K562 (cell line): ENCODE data around the gene EFEMP2. TPM values are rescaled to one million over a fixed set of nuclear protein-coding genes. Genes with fewer than 3 reads are reported as not detected.
A peak's percentile ranks its signal among the peaks of the same experiment; 100 is the strongest.

Experiments used
- CHD7 ChIP-seq: fragments of 200-600 bp; sonication (generic); IDR thresholded peaks from one replicate; pipeline ENCODE4 v1.6.1; 2012; ENCODE audit warnings: mild to moderate bottlenecking, low read depth, low read length, inconsistent platforms
- HIVEP1 ChIP-seq: fragments of 250-450 bp; sonication (Bioruptor Pico); IDR thresholded peaks from 2 replicates; pipeline ENCODE4 v1.4.0; 2020; ENCODE audit warnings: mild to moderate bottlenecking
- HOMEZ ChIP-seq: fragments of 250-450 bp; sonication (Bioruptor Pico); IDR thresholded peaks from 2 replicates; pipeline ENCODE4 v1.4.0; 2020; ENCODE audit warnings: mild to moderate bottlenecking, moderate library complexity
- MYNN ChIP-seq, 2 experiments: sonication (generic); formaldehyde crosslinking in 1 of 2; IDR thresholded peaks; 2 replicates each; pipeline versions ENCODE4 v1.5.0 to v1.6.1; 2016 to 2020; ENCODE audit warnings: antibody characterized with exemption in 1 of 2, missing genetic modification reagents in 1 of 2
- PHB ChIP-seq: fragments of 250-450 bp; sonication (Bioruptor Pico); IDR thresholded peaks from 2 replicates; pipeline ENCODE4 v1.5.0; 2021
- RB1 ChIP-seq: fragments of 450-650 bp; IDR thresholded peaks from 2 replicates; pipeline ENCODE4 v1.6.1; 2017; ENCODE audit warnings: low read depth, mild to moderate bottlenecking
- ZFP30 ChIP-seq: fragments of 250-450 bp; sonication (Bioruptor Pico); IDR thresholded peaks from 2 replicates; pipeline ENCODE4 v1.8.0; 2022; ENCODE audit warnings: moderate library complexity, mild to moderate bottlenecking, inconsistent platforms, borderline replicate concordance
- ZMIZ1 ChIP-seq, 2 experiments: fragments of 150-350 bp in 1 of 2; IDR thresholded peaks; 2 replicates each; pipeline ENCODE4 v1.6.1; 2012 to 2016; ENCODE audit warnings: low read depth in 2 of 2, low read length in 2 of 2, mild to moderate bottlenecking in 1 of 2, moderate library complexity in 1 of 2
- ZNF253 ChIP-seq: fragments of 250-450 bp; sonication (Bioruptor Pico); conservative IDR thresholded peaks from 2 replicates; pipeline ENCODE4 v1.6.1; 2021; ENCODE audit warnings: mild to moderate bottlenecking
- ZNF668 ChIP-seq: fragments of 250-450 bp; sonication (Bioruptor Pico); IDR thresholded peaks from 2 replicates; pipeline ENCODE4 v1.8.0; 2022; ENCODE audit warnings: mild to moderate bottlenecking, inconsistent platforms
- polyA plus RNA-seq, 8 experiments: library from polyadenylated mRNA; depleted of rRNA in 4 of 8; stranded (reverse) in 5 of 8; unstranded in 3 of 8; fragments of >200 nt; fragmentation: Nextera tagmentation in 2 of 8; fragmentation: Illumina TruSeq in 1 of 8; extraction: Ambion mirVana in 2 of 8; extraction: Trizol in 1 of 8; gene quantifications; 2 replicates each; pipeline versions ENCODE4 v1.2.1 to v1.2.3, GENCODE V29; 2011 to 2014; ENCODE audit warnings: inconsistent platforms in 1 of 8, missing spikeins in 1 of 8
- total RNA-seq, 7 experiments: library from RNA; depleted of rRNA in 6 of 7; stranded (reverse); fragments of >200 nt in 6 of 7; fragmentation: Illumina TruSeq in 2 of 7; extraction: Trizol in 2 of 7; gene quantifications; 2 replicates each; pipeline versions ENCODE4 v1.2.1 to v1.2.3, GENCODE V29; 2011 to 2021; ENCODE audit warnings: low replicate concordance in 1 of 7

EFEMP2 gene
- total and polyA plus RNA-seq, 9 of the 15 experiments (the other 6 are each of a cell fraction or from before 2014, with no cell fraction given): 0.07 to 2.9 (median 0.69) TPM; not detected in 1

- TF ChIP-seq CHD7 (peak; percentile 14), PHB (CRISPR knock-in tag) (no peak), ZNF253 (CRISPR knock-in tag) (no peak), RB1 (peak; percentile 79; the same call in 1 of the 2 replicates), ZFP30 (CRISPR knock-in tag) (no peak), MYNN (IDR thresholded peaks at IDR 0.05) (no peak), MYNN (CRISPR knock-in tag; IDR thresholded peaks at IDR 0.05) (no peak), HIVEP1 (CRISPR knock-in tag) (no peak), ZMIZ1 (IDR thresholded peaks at IDR 0.05; ENCODE audit: low read depth in 2 of 2, low read length in 2 of 2) (no peak), HOMEZ (CRISPR knock-in tag) (peak; percentile 40; the same call in 1 of the 2 replicates), ZNF668 (CRISPR knock-in tag) (no peak)
Measured at GRCh38 chr11:65890324-65891218, 18.0 kb upstream of the EFEMP2 start, which contains the start of gene CCDC85B (continued).
